WTC11 (cell line): ENCODE results near the gene NDUFAF2.

Experiments used
- FOXJ3 ChIP-seq: sonication (generic); formaldehyde crosslinking; IDR thresholded peaks from 2 replicates; pipeline ENCODE4 v1.9.0; 2021; ENCODE audit warnings: missing genetic modification reagents, mild to moderate bottlenecking, borderline replicate concordance
- JUN ChIP-seq: sonication (generic); formaldehyde crosslinking; IDR thresholded peaks from 2 replicates; pipeline ENCODE4 v1.8.0; 2023; ENCODE audit warnings: mild to moderate bottlenecking, missing genetic modification reagents
- KAT7 ChIP-seq: sonication (generic); formaldehyde crosslinking; IDR thresholded peaks from 2 replicates; pipeline ENCODE4 v1.8.1; 2023; ENCODE audit warnings: missing genetic modification reagents, mild to moderate bottlenecking, borderline replicate concordance
- SMAD4 ChIP-seq: sonication (generic); formaldehyde crosslinking; IDR thresholded peaks from 2 replicates; pipeline ENCODE4 v1.8.0; 2022; ENCODE audit warnings: mild to moderate bottlenecking, missing genetic modification reagents
- SOX15 ChIP-seq: fragments of 250-450 bp; sonication (Bioruptor Pico); IDR thresholded peaks from 2 replicates; pipeline ENCODE4 v1.9.0; 2021; ENCODE audit warnings: mild to moderate bottlenecking
- ZNF317 ChIP-seq: sonication (generic); formaldehyde crosslinking; IDR thresholded peaks from 2 replicates; pipeline ENCODE4 v1.8.1; 2023; ENCODE audit warnings: low read depth, mild to moderate bottlenecking, moderate library complexity, missing genetic modification reagents, borderline replicate concordance
- TF ChIP-seq, protein P1 (sequence below): fragments of 250-450 bp; sonication (Bioruptor Pico); IDR thresholded peaks from 2 replicates; pipeline ENCODE4 v1.9.0; 2021; ENCODE audit warnings: mild to moderate bottlenecking
- TF ChIP-seq, protein P2 (sequence below): fragments of 200-600 bp; IDR thresholded peaks from 2 replicates; pipeline ENCODE4 v1.8.0; 2022; ENCODE audit warnings: antibody characterized with exemption
- TF ChIP-seq, protein P3 (sequence below): sonication (generic); formaldehyde crosslinking; IDR thresholded peaks from 2 replicates; pipeline ENCODE4 v1.8.1; 2023; ENCODE audit warnings: mild to moderate bottlenecking, missing genetic modification reagents, borderline replicate concordance
- TF ChIP-seq, protein P4 (sequence below): fragments of 250-450 bp; sonication (Bioruptor Pico); IDR thresholded peaks from 2 replicates; pipeline ENCODE4 v1.9.0; 2021; ENCODE audit warnings: mild to moderate bottlenecking

DNA sequence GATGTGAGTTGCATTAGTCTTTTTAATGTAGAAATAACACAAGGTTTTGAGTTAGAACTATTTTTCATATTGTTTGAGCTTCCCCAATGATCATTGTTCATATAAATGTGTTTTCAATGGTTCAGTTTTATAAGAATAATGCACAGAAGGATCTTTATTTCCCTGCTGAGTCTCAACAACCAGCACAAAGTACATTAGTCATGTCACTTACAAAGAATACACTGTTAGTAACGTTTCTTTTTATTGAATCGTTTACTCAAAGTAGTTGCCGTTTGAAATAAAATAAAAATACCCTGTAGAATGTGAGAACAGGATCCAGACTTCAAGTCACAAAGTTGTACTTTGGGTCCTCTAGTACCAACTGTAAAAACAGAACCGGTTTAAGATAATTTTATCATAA, 41.6 kb upstream of the NDUFAF2 start:
- TF ChIP-seq FOXJ3 = no peak
- TF ChIP-seq, protein P1, sequence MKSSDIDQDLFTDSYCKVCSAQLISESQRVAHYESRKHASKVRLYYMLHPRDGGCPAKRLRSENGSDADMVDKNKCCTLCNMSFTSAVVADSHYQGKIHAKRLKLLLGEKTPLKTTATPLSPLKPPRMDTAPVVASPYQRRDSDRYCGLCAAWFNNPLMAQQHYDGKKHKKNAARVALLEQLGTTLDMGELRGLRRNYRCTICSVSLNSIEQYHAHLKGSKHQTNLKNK (CRISPR knock-in tag) = no peak
- TF ChIP-seq ZNF317 = no peak
- TF ChIP-seq, protein P2, sequence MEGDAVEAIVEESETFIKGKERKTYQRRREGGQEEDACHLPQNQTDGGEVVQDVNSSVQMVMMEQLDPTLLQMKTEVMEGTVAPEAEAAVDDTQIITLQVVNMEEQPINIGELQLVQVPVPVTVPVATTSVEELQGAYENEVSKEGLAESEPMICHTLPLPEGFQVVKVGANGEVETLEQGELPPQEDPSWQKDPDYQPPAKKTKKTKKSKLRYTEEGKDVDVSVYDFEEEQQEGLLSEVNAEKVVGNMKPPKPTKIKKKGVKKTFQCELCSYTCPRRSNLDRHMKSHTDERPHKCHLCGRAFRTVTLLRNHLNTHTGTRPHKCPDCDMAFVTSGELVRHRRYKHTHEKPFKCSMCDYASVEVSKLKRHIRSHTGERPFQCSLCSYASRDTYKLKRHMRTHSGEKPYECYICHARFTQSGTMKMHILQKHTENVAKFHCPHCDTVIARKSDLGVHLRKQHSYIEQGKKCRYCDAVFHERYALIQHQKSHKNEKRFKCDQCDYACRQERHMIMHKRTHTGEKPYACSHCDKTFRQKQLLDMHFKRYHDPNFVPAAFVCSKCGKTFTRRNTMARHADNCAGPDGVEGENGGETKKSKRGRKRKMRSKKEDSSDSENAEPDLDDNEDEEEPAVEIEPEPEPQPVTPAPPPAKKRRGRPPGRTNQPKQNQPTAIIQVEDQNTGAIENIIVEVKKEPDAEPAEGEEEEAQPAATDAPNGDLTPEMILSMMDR = no peak
- TF ChIP-seq, protein P3, sequence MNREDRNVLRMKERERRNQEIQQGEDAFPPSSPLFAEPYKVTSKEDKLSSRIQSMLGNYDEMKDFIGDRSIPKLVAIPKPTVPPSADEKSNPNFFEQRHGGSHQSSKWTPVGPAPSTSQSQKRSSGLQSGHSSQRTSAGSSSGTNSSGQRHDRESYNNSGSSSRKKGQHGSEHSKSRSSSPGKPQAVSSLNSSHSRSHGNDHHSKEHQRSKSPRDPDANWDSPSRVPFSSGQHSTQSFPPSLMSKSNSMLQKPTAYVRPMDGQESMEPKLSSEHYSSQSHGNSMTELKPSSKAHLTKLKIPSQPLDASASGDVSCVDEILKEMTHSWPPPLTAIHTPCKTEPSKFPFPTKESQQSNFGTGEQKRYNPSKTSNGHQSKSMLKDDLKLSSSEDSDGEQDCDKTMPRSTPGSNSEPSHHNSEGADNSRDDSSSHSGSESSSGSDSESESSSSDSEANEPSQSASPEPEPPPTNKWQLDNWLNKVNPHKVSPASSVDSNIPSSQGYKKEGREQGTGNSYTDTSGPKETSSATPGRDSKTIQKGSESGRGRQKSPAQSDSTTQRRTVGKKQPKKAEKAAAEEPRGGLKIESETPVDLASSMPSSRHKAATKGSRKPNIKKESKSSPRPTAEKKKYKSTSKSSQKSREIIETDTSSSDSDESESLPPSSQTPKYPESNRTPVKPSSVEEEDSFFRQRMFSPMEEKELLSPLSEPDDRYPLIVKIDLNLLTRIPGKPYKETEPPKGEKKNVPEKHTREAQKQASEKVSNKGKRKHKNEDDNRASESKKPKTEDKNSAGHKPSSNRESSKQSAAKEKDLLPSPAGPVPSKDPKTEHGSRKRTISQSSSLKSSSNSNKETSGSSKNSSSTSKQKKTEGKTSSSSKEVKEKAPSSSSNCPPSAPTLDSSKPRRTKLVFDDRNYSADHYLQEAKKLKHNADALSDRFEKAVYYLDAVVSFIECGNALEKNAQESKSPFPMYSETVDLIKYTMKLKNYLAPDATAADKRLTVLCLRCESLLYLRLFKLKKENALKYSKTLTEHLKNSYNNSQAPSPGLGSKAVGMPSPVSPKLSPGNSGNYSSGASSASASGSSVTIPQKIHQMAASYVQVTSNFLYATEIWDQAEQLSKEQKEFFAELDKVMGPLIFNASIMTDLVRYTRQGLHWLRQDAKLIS (CRISPR knock-in tag) = no peak
- no peak for TF ChIP-seq JUN
- no peak for TF ChIP-seq SOX15 (CRISPR knock-in tag)
- TF ChIP-seq SMAD4 = no peak
- TF ChIP-seq, protein P4, sequence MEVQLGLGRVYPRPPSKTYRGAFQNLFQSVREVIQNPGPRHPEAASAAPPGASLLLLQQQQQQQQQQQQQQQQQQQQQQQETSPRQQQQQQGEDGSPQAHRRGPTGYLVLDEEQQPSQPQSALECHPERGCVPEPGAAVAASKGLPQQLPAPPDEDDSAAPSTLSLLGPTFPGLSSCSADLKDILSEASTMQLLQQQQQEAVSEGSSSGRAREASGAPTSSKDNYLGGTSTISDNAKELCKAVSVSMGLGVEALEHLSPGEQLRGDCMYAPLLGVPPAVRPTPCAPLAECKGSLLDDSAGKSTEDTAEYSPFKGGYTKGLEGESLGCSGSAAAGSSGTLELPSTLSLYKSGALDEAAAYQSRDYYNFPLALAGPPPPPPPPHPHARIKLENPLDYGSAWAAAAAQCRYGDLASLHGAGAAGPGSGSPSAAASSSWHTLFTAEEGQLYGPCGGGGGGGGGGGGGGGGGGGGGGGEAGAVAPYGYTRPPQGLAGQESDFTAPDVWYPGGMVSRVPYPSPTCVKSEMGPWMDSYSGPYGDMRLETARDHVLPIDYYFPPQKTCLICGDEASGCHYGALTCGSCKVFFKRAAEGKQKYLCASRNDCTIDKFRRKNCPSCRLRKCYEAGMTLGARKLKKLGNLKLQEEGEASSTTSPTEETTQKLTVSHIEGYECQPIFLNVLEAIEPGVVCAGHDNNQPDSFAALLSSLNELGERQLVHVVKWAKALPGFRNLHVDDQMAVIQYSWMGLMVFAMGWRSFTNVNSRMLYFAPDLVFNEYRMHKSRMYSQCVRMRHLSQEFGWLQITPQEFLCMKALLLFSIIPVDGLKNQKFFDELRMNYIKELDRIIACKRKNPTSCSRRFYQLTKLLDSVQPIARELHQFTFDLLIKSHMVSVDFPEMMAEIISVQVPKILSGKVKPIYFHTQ (CRISPR knock-in tag) = no peak
- no peak for TF ChIP-seq KAT7 (CRISPR knock-in tag)
